Neural cell (in vitro differentiated cells): ENCODE data around the gene ASCL2. TPM values are rescaled to one million over a fixed set of nuclear protein-coding genes. Genes with fewer than 3 reads are reported as not detected.
A peak's percentile ranks its signal among the peaks of the same experiment; 100 is the strongest.

ENCODE experiments used
- H2AFZ ChIP-seq: fragments of 200-600, 300-800 bp; sonication (generic), shearing (Covaris generic); 2 replicates; pipeline ENCODE4 v1.6.0; 2014; ENCODE audit warnings: low read depth, mild to moderate bottlenecking, antibody characterized with exemption, low read length, moderate library complexity
- H3F3A ChIP-seq: fragments of 200-600 bp; shearing (Covaris generic); 2 replicates; pipeline ENCODE4 v1.6.1; 2016; ENCODE audit warnings: mild to moderate bottlenecking, moderate library complexity, mixed read lengths, antibody characterized with exemption, low read length; ENCODE audit not compliant: insufficient read depth, poor library complexity, severe bottlenecking
- H3K27ac ChIP-seq: fragments of 200-600, 300-800 bp; sonication (generic), shearing (Covaris generic); 2 replicates; pipeline ENCODE4 v1.5.1; 2014; ENCODE audit warnings: mild to moderate bottlenecking, low read length, moderate library complexity
- H3K27me3 ChIP-seq: fragments of 300-800, 200-600 bp; sonication (generic), shearing (Covaris generic); 2 replicates; pipeline ENCODE4 v1.6.0; 2014; ENCODE audit warnings: mild to moderate bottlenecking, low read depth, low read length, moderate library complexity; ENCODE audit not compliant: insufficient read depth
- H3K36me3 ChIP-seq: fragments of 300-800, 200-600 bp; sonication (generic), shearing (Covaris generic); 2 replicates; pipeline ENCODE4 v1.5.1; 2014; ENCODE audit warnings: mild to moderate bottlenecking, antibody characterized with exemption, low read length, moderate library complexity; ENCODE audit not compliant: insufficient read depth
- H3K4me2 ChIP-seq: fragments of 300-800, 200-600 bp; sonication (generic), shearing (Covaris generic); 2 replicates; pipeline ENCODE4 v1.6.0; 2014; ENCODE audit warnings: mild to moderate bottlenecking, low read length
- H3K4me3 ChIP-seq: fragments of 300-800, 200-600 bp; sonication (generic), shearing (Covaris generic); 2 replicates; pipeline ENCODE4 v1.5.1; 2014; ENCODE audit warnings: mild to moderate bottlenecking, low read length, moderate library complexity
- H3K79me2 ChIP-seq: fragments of 200-600 bp; shearing (Covaris generic); replicated peaks from 2 replicates; pipeline ENCODE4 v1.6.0; 2014; ENCODE audit warnings: mild to moderate bottlenecking, low read length, moderate library complexity; ENCODE audit not compliant: insufficient read depth
- H3K9ac ChIP-seq: fragments of 300-800, 200-600 bp; sonication (generic), shearing (Covaris generic); 2 replicates; pipeline ENCODE4 v1.6.1; 2016; ENCODE audit warnings: mild to moderate bottlenecking, low read length, mixed read lengths
- H3K9me2 ChIP-seq: fragments of 200-600 bp; shearing (Covaris generic); 2 replicates; pipeline ENCODE4 v1.6.1; 2016; ENCODE audit warnings: mild to moderate bottlenecking, low read length, mixed read lengths; ENCODE audit not compliant: insufficient read depth
- H3K9me3 ChIP-seq: fragments of 200-600, 300-800 bp; sonication (generic), shearing (Covaris generic); 2 replicates; pipeline ENCODE4 v1.6.1; 2016; ENCODE audit warnings: mild to moderate bottlenecking, mixed run types, low read length, moderate library complexity, mixed read lengths
- H4K20me1 ChIP-seq: fragments of 200-600 bp; shearing (Covaris generic); 2 replicates; pipeline ENCODE4 v1.6.1; 2016; ENCODE audit warnings: mild to moderate bottlenecking, mixed run types; ENCODE audit not compliant: insufficient read depth
- CTCF ChIP-seq: fragments of 450-650 bp; IDR thresholded peaks from 2 replicates; pipeline ENCODE4 v1.5.1; 2014; ENCODE audit warnings: antibody characterized with exemption, mild to moderate bottlenecking, moderate library complexity; ENCODE audit not compliant: poor library complexity, severe bottlenecking
- MXI1 ChIP-seq: fragments of 450-650 bp; conservative IDR thresholded peaks from 2 replicates; pipeline ENCODE4 v1.6.1; 2014; ENCODE audit warnings: antibody characterized with exemption, mild to moderate bottlenecking; ENCODE audit not compliant: poor library complexity, severe bottlenecking
- POLR2AphosphoS5 ChIP-seq: IDR thresholded peaks from 2 replicates; pipeline ENCODE4 v1.6.1; 2012
- RAD21 ChIP-seq: fragments of 450-650 bp; conservative IDR thresholded peaks from 2 replicates; pipeline ENCODE4 v1.6.1; 2014; ENCODE audit warnings: antibody characterized with exemption, mild to moderate bottlenecking, moderate library complexity
- REST ChIP-seq: IDR thresholded peaks from 2 replicates; pipeline ENCODE4 v1.6.1; 2012; ENCODE audit warnings: borderline replicate concordance
- SMC3 ChIP-seq: fragments of 450-650 bp; conservative IDR thresholded peaks from 2 replicates; pipeline ENCODE4 v1.6.1; 2014; ENCODE audit warnings: antibody characterized with exemption, mild to moderate bottlenecking, moderate library complexity; ENCODE audit not compliant: poor library complexity
- polyA minus RNA-seq: library from RNA; depleted of rRNA, polyadenylated mRNA; stranded (reverse); fragments of >200 nt; gene quantifications from 2 replicates; pipeline ENCODE4 v1.2.3, GENCODE V29; 2014
- polyA plus RNA-seq: library from polyadenylated mRNA; depleted of rRNA; stranded (reverse); fragments of >200 nt; gene quantifications from 2 replicates; pipeline ENCODE4 v1.2.3, GENCODE V29; 2014

The ASCL2 gene, protein sequence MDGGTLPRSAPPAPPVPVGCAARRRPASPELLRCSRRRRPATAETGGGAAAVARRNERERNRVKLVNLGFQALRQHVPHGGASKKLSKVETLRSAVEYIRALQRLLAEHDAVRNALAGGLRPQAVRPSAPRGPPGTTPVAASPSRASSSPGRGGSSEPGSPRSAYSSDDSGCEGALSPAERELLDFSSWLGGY
- polyA plus RNA-seq = not detected in 2 replicates
- polyA minus RNA-seq = not detected in 2 replicates

DNA sequence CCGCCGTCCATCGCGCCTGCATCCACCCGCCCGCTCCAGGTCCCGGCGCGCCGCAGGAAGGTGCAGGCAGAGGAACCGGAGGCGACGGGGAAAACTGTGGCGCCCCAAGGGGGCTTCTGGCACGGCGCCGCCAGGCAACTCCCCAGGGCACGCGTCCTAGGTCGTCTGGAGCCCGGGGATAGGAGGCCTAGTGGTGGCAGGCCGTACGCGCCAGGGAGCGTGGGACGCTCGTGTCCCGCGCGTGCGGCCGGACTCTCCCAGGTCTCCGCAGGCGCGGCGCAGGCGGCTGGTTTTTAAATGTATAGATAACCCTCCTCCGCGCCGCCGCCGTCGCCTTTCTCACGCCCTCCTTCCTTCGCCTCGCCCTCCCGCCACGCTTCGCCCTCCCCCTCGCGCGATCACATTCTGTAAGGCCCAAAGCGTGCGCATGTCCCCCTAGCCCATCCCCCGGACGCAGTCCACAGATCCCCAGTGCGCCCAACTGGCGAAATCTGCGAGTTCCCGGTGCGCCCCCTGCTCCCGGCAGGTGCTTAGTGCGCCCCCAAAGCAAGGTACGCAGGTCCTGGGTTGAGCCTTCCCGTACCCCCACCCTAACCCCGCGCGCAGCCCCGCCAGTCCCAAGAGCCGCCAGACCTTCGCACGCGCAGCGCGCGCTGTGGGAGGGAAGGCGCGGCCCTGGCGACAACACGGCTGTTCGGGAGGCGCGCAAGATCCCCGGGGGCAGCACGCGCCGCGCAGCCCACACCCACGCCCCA is at the start of gene ASCL2:
Gene ASCL2 (minus strand): TSS at position 267 of the 755 bp plus-strand sequence. CDS start 256 bp downstream, at position 11.
- H2AFZ ChIP-seq = no peak within 1 kb of the TSS
- H3K4me3 ChIP-seq = peak within 1 kb of the TSS; percentile 59

More for the DNA sequence above, at the start of gene ASCL2:
- H3F3A ChIP-seq = no peaks in the 10 kb centered on the region
- no peaks in the 10 kb centered on the region for H4K20me1 ChIP-seq
- peaks cover 60% of the 10 kb centered on the region for H3K27me3 ChIP-seq
- no peak within 1 kb of the TSS for H3K27ac ChIP-seq
- H3K36me3 ChIP-seq = no peaks in the 10 kb centered on the region
- H3K9me2 ChIP-seq = no peaks in the 10 kb centered on the region
- no peak within 1 kb of the TSS for H3K4me2 ChIP-seq
- no peak within 1 kb of the TSS for H3K9ac ChIP-seq
- TF ChIP-seq MXI1 (peak; percentile 3), SMC3 (no peak), CTCF (no peak), RAD21 (no peak), POLR2AphosphoS5 (no peak), REST (no peak)
- no peaks in the 10 kb centered on the region for H3K9me3 ChIP-seq
- H3K79me2 ChIP-seq = no peaks in the 10 kb centered on the region
